HepG2 (cell line): ENCODE results near the gene NUAK1. TPM values are rescaled to one million over a fixed set of nuclear protein-coding genes. Genes with fewer than 3 reads are reported as not detected.

Source experiments
- ATAC-seq: fragments of 200-7000 bp; cut with Tn5 transposase; 3 replicates; pipeline ENCODE4 v1.9.1; 2020; ENCODE audit warnings: mild to moderate bottlenecking, moderate library complexity
- BruUV-seq: library from RNA; stranded (reverse); fragments of 400-500 nt; replicated peaks from 2 replicates; lab custom pipeline; 2021; lab: Mats Ljungman, UMichigan
- CTCF ChIA-PET: fragments of 300-600 bp; formaldehyde crosslinking; extraction: SDS; loops from one replicate; lab custom pipeline; 2021; ENCODE audit warnings: low total read pairs, inconsistent platforms, low intra/inter-chr PET ratio; lab: Yijun Ruan, JAX
- POLR2A ChIA-PET: fragments of 350-600 bp; sonication (Branson Sonifier 250); formaldehyde crosslinking; loops from one replicate; lab custom pipeline; 2020; ENCODE audit warnings: antibody characterized with exemption, inconsistent platforms; lab: Yijun Ruan, JAX
- DNase-seq: peaks from one replicate; pipeline ENCODE4 v3.0.0-alpha.2; 2015; ENCODE audit warnings: low spot score
- FAIRE-seq: peaks from 3 replicates; lab custom pipeline; 2011; peaks lifted over from hg19 to GRCh38; lab: Jason Lieb, UNC
- H2AFZ ChIP-seq: one replicate; pipeline ENCODE4 v1.6.1; 2011; ENCODE audit warnings: low read length, inconsistent platforms
- H3K27ac ChIP-seq: fragments of 300-600 bp; 3 replicates; pipeline ENCODE4 v1.8.0; 2011; ENCODE audit warnings: mixed run types, mild to moderate bottlenecking, mixed read lengths, low read length, inconsistent platforms; ENCODE audit not compliant: insufficient read depth; ENCODE audit errors: extremely low read length
- H3K27me3 ChIP-seq, 2 experiments: fragments of 200-600 bp in 1 of 2; 2 replicates in 1 of 2; 3 replicates in 1 of 2; pipeline versions ENCODE4 v1.6.0 to v1.8.0; 2011; ENCODE audit warnings: low read length in 2 of 2, mild to moderate bottlenecking in 2 of 2, moderate library complexity in 2 of 2, inconsistent platforms in 1 of 2; ENCODE audit not compliant: insufficient read depth in 2 of 2, control insufficient read depth in 1 of 2
- H3K36me3 ChIP-seq, 2 experiments: fragments of 200-600 bp in 1 of 2; replicated peaks in 1 of 2; 2 replicates in 1 of 2; 3 replicates in 1 of 2; pipeline versions ENCODE4 v1.5.1 to v1.8.0; 2011; ENCODE audit warnings: low read length in 2 of 2, inconsistent platforms in 1 of 2; ENCODE audit not compliant: insufficient read depth in 2 of 2, control insufficient read depth in 1 of 2
- H3K4me1 ChIP-seq: 2 replicates; pipeline ENCODE4 v1.5.1; 2012; ENCODE audit warnings: low read length, inconsistent platforms; ENCODE audit not compliant: insufficient read depth
- H3K4me2 ChIP-seq: 2 replicates; pipeline ENCODE4 v1.6.0; 2011; ENCODE audit warnings: low read depth, low read length, inconsistent platforms
- H3K4me3 ChIP-seq, 3 experiments: fragments of 200-600 bp in 1 of 3; sonication (generic), shearing (Covaris generic) in 1 of 3; replicated peaks in 1 of 3; 2 replicates each; pipeline ENCODE4 v1.5.1; 2011 to 2016; ENCODE audit warnings: low read length in 3 of 3, inconsistent platforms in 2 of 3, low read depth in 2 of 3, mild to moderate bottlenecking in 2 of 3, control low read depth in 1 of 3, mixed read lengths in 1 of 3; ENCODE audit not compliant: insufficient read depth in 1 of 3
- H3K79me2 ChIP-seq: one replicate; pipeline ENCODE4 v1.6.1; 2011; ENCODE audit warnings: low read length, inconsistent platforms; ENCODE audit not compliant: insufficient read depth
- H3K9ac ChIP-seq: 2 replicates; pipeline ENCODE4 v1.6.0; 2011; ENCODE audit warnings: mild to moderate bottlenecking, low read depth, low read length, inconsistent platforms; ENCODE audit not compliant: insufficient read depth
- H3K9me3 ChIP-seq: 2 replicates; pipeline ENCODE4 v1.5.1; 2012; ENCODE audit warnings: mild to moderate bottlenecking, low read length
- H4K20me1 ChIP-seq: 2 replicates; pipeline ENCODE4 v1.6.0; 2011; ENCODE audit warnings: inconsistent platforms, mild to moderate bottlenecking, low read length, moderate library complexity; ENCODE audit not compliant: insufficient read depth
- FOXC1 ChIP-seq: sonication (generic); formaldehyde crosslinking; IDR thresholded peaks from 2 replicates; pipeline ENCODE4 v1.8.0; 2022; ENCODE audit warnings: mild to moderate bottlenecking, missing genetic modification reagents, borderline replicate concordance
- HDAC1 ChIP-seq: sonication (generic); formaldehyde crosslinking; IDR thresholded peaks from 2 replicates; pipeline ENCODE4 v1.5.1; 2020; ENCODE audit warnings: mild to moderate bottlenecking, missing genetic modification reagents
- IKZF1 ChIP-seq: fragments of 450-650 bp; IDR thresholded peaks from 2 replicates; pipeline ENCODE4 v1.7.1; 2016
- KAT8 ChIP-seq: IDR thresholded peaks from 2 replicates; pipeline ENCODE4 v1.6.1; 2016; ENCODE audit warnings: missing genetic modification reagents, missing compliant biosample characterization
- NR2F2 ChIP-seq: IDR thresholded peaks from 2 replicates; pipeline ENCODE4 v1.6.1; 2012; ENCODE audit warnings: low read depth, inconsistent platforms, borderline replicate concordance
- RNF2 ChIP-seq: fragments of 450-650 bp; conservative IDR thresholded peaks from 2 replicates; pipeline ENCODE4 v1.6.1; 2016; ENCODE audit warnings: low read depth
- SALL1 ChIP-seq: sonication (generic); formaldehyde crosslinking; IDR thresholded peaks from 2 replicates; pipeline ENCODE4 v1.8.0; 2022; ENCODE audit warnings: mild to moderate bottlenecking, missing genetic modification reagents
- TFDP1 ChIP-seq: IDR thresholded peaks from 2 replicates; pipeline ENCODE4 v1.6.1; 2016; ENCODE audit warnings: missing compliant biosample characterization, missing genetic modification reagents, borderline replicate concordance
- ZBTB37 ChIP-seq: sonication (generic); formaldehyde crosslinking; IDR thresholded peaks from 2 replicates; pipeline ENCODE4 v1.4.0; 2020; ENCODE audit warnings: mild to moderate bottlenecking, missing genetic modification reagents
- ZFY ChIP-seq: sonication (generic); formaldehyde crosslinking; IDR thresholded peaks from 2 replicates; pipeline ENCODE4 v1.4.0; 2020; ENCODE audit warnings: missing genetic modification reagents
- ZKSCAN1 ChIP-seq: fragments of 150-350 bp; IDR thresholded peaks from 2 replicates; pipeline ENCODE4 v1.6.1; 2014; ENCODE audit warnings: low read length
- ZNF431 ChIP-seq: sonication (generic); formaldehyde crosslinking; IDR thresholded peaks from 2 replicates; pipeline ENCODE4 v1.9.0; 2022; ENCODE audit warnings: missing genetic modification reagents, low read depth, mild to moderate bottlenecking, borderline replicate concordance
- ZNF563 ChIP-seq: sonication (generic); formaldehyde crosslinking; IDR thresholded peaks from 2 replicates; pipeline ENCODE4 v1.8.0; 2022; ENCODE audit warnings: mild to moderate bottlenecking, moderate library complexity, missing genetic modification reagents
- ZNF577 ChIP-seq: sonication (generic); formaldehyde crosslinking; IDR thresholded peaks from 2 replicates; pipeline ENCODE4 v1.4.0; 2020; ENCODE audit warnings: mild to moderate bottlenecking, low read depth, missing genetic modification reagents, borderline replicate concordance
- ZNF629 ChIP-seq: sonication (generic); formaldehyde crosslinking; conservative IDR thresholded peaks from 2 replicates; pipeline ENCODE4 v1.5.0; 2020; ENCODE audit warnings: missing genetic modification reagents
- ZNF670 ChIP-seq: sonication (generic); formaldehyde crosslinking; IDR thresholded peaks from 2 replicates; pipeline ENCODE4 v1.8.0; 2022; ENCODE audit warnings: mild to moderate bottlenecking, missing genetic modification reagents, borderline replicate concordance
- WGBS: methylation state at CpG from one replicate; pipeline ENCODE4 v1.1.6; 2017; ENCODE audit warnings: low lambda C conversion rate; 5-methylcytosine and 5-hydroxymethylcytosine counted together
- in situ Hi-C: cut with HindIII; loops from 2 replicates; pipeline ENCODE4 v1.10.0; 2017; ENCODE audit warnings: low pct_unique_long_range_greater_than_20kb; ENCODE audit not compliant: extremely low pct_ligation_motif_present
- intact Hi-C: fragments of 100-400 bp; cut with micrococcal nuclease; formaldehyde crosslinking; loops from one replicate; pipeline ENCODE4 v1.10.0; 2022; ENCODE audit not compliant: unreplicated experiment
- polyA plus RNA-seq, 8 experiments: library from polyadenylated mRNA; depleted of rRNA in 3 of 8; stranded (reverse) in 7 of 8; unstranded in 1 of 8; fragments of >200 nt; fragmentation: Illumina TruSeq in 4 of 8; extraction: Trizol in 4 of 8; gene quantifications; 2 replicates each; pipeline versions ENCODE4 v1.2.1 to v1.2.3, GENCODE V29; 2011 to 2016; ENCODE audit warnings: low read depth in 4 of 8, missing spikeins in 1 of 8, mixed read lengths in 1 of 8; ENCODE audit not compliant: insufficient read depth in 1 of 8
- total RNA-seq, 5 experiments: library from RNA; depleted of rRNA; stranded (reverse); fragments of >200 nt; fragmentation: Illumina TruSeq; extraction: Trizol; gene quantifications; 2 replicates each; pipeline ENCODE4 v1.2.3, GENCODE V29; 2016; ENCODE audit warnings: low read depth in 1 of 5
- TF ChIP-seq, protein P1 (sequence below): sonication (generic); formaldehyde crosslinking; IDR thresholded peaks from 2 replicates; pipeline ENCODE4 v1.8.0; 2022; ENCODE audit warnings: mild to moderate bottlenecking, missing genetic modification reagents
- TF ChIP-seq, protein P2 (sequence below): sonication (generic); formaldehyde crosslinking; IDR thresholded peaks from 2 replicates; pipeline ENCODE4 v1.5.0; 2020; ENCODE audit warnings: mild to moderate bottlenecking, missing genetic modification reagents

Gene NUAK1
- total and polyA plus RNA-seq, 2 of the 13 experiments (the other 11 are each of a cell fraction or from before 2014, with no cell fraction given): 1.7 to 1.9 TPM

- DNase-seq: peak; percentile 43
- H3K79me2 ChIP-seq: no peaks in the 10 kb centered on the region
- no peak overlapping the region for H3K4me2 ChIP-seq
- peaks cover 80% of the 10 kb centered on the region for H3K4me1 ChIP-seq
- H3K27ac ChIP-seq: no peak overlapping the region
- POLR2A ChIA-PET: interaction anchor here (1.0 to 1.2 kb wide), 2 partner anchors 10 to 20 kb away, joined by 3 read pairs; no protein-coding TSS in a partner anchor
- no peak overlapping the region for H3K9ac ChIP-seq
- H4K20me1 ChIP-seq: no peaks in the 10 kb centered on the region
- H3K27me3 ChIP-seq: no peaks in the 10 kb centered on the region
- H2AFZ ChIP-seq: no peak overlapping the region
- CTCF ChIA-PET: no interaction called here
- no TSS peak for BruUV-seq
- no peak overlapping the region for H3K4me3 ChIP-seq
- no peaks in the 10 kb centered on the region for H3K9me3 ChIP-seq
- intact Hi-C loops: no loop called here
- no peak for TF ChIP-seq SALL1 (CRISPR knock-in tag)
- no peak for TF ChIP-seq IKZF1
- no peak for TF ChIP-seq ZNF563 (CRISPR knock-in tag)
- TF ChIP-seq, protein P1, sequence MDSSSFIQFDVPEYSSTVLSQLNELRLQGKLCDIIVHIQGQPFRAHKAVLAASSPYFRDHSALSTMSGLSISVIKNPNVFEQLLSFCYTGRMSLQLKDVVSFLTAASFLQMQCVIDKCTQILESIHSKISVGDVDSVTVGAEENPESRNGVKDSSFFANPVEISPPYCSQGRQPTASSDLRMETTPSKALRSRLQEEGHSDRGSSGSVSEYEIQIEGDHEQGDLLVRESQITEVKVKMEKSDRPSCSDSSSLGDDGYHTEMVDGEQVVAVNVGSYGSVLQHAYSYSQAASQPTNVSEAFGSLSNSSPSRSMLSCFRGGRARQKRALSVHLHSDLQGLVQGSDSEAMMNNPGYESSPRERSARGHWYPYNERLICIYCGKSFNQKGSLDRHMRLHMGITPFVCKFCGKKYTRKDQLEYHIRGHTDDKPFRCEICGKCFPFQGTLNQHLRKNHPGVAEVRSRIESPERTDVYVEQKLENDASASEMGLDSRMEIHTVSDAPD (CRISPR knock-in tag): no peak
- no peak for TF ChIP-seq ZBTB37
- no peak for TF ChIP-seq ZNF577 (CRISPR knock-in tag)
- TF ChIP-seq TFDP1: no peak
- TF ChIP-seq, protein P2, sequence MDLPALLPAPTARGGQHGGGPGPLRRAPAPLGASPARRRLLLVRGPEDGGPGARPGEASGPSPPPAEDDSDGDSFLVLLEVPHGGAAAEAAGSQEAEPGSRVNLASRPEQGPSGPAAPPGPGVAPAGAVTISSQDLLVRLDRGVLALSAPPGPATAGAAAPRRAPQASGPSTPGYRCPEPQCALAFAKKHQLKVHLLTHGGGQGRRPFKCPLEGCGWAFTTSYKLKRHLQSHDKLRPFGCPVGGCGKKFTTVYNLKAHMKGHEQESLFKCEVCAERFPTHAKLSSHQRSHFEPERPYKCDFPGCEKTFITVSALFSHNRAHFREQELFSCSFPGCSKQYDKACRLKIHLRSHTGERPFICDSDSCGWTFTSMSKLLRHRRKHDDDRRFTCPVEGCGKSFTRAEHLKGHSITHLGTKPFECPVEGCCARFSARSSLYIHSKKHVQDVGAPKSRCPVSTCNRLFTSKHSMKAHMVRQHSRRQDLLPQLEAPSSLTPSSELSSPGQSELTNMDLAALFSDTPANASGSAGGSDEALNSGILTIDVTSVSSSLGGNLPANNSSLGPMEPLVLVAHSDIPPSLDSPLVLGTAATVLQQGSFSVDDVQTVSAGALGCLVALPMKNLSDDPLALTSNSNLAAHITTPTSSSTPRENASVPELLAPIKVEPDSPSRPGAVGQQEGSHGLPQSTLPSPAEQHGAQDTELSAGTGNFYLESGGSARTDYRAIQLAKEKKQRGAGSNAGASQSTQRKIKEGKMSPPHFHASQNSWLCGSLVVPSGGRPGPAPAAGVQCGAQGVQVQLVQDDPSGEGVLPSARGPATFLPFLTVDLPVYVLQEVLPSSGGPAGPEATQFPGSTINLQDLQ (CRISPR knock-in tag): no peak
- no peak for TF ChIP-seq ZFY
- TF ChIP-seq HDAC1 (CRISPR knock-in tag): no peak
- no peak for TF ChIP-seq RNF2
- TF ChIP-seq ZNF670 (CRISPR knock-in tag): no peak
- TF ChIP-seq ZNF431 (CRISPR knock-in tag): no peak
- TF ChIP-seq KAT8: no peak
- peak; percentile 72 for TF ChIP-seq ZKSCAN1
- no peak for TF ChIP-seq NR2F2
- TF ChIP-seq FOXC1 (CRISPR knock-in tag): no peak
- TF ChIP-seq ZNF629 (CRISPR knock-in tag): peak; percentile 65; the same call in 1 of the 2 replicates
- TF ChIP-seq, all 625 proteins: peak for 2
- ATAC-seq: peak; percentile 17; the same call in 2 of the 3 replicates
- peak; percentile 39 for FAIRE-seq
- in situ Hi-C loops: no loop called here
- WGBS: 80% methylated on average over 10 of the region's 10 CpGs
- H3K36me3 ChIP-seq: no peaks in the 10 kb centered on the region
Observed at GRCh38 chr12:106127338-106128126, 11.2 kb downstream of the NUAK1 start.
